Prostate gland (tissue), 2 donors: ENCODE results near the gene PDLIM3. TPM values are rescaled to one million over a fixed set of nuclear protein-coding genes. Genes with fewer than 3 reads are reported as not detected.
"Not testable (repeated sequence)": the region's sequence is repeated elsewhere in the genome, so short reads cannot be mapped to it uniquely, and the experiment has no call there.

ENCODE experiments used
- DNase-seq: peaks from one replicate; pipeline ENCODE4 v3.0.0-alpha.2; 2019; ENCODE audit warnings: low spot score
- H3K27ac ChIP-seq, 2 donors: fragments of 200-600 bp; sonication (generic); 2 replicates each; pipeline ENCODE4 v1.5.1; 2017 to 2019
- H3K27me3 ChIP-seq: fragments of 200-600 bp; sonication (generic); replicated peaks from 2 replicates; pipeline ENCODE4 v1.5.1; 2019; ENCODE audit not compliant: insufficient read depth
- H3K36me3 ChIP-seq, 2 donors: fragments of 200-600 bp; sonication (generic); 1 replicate in 1 of 2; 2 replicates in 1 of 2; pipeline versions ENCODE4 v1.5.1 to v1.8.1; 2017 to 2019
- H3K4me1 ChIP-seq: fragments of 200-600 bp; sonication (generic); replicated peaks from 2 replicates; pipeline ENCODE4 v1.5.1; 2019
- H3K4me3 ChIP-seq, 2 donors: fragments of 200-600 bp; sonication (generic); 2 replicates each; pipeline ENCODE4 v1.5.1; 2017 to 2019
- H3K9me3 ChIP-seq: fragments of 200-600 bp; sonication (generic); 2 replicates; pipeline ENCODE4 v1.5.1; 2017
- CTCF ChIP-seq, 4 experiments: fragments of 200-600 bp in 2 of 4; fragments of 450-650 bp in 2 of 4; sonication (generic) in 2 of 4; IDR thresholded peaks; 1 replicate in 3 of 4; 2 replicates in 1 of 4; pipeline ENCODE4 v1.5.1; 2016 to 2019; ENCODE audit warnings: antibody characterized with exemption in 4 of 4, mild to moderate bottlenecking in 2 of 4, moderate library complexity in 2 of 4
- POLR2A ChIP-seq: fragments of 450-650 bp; IDR thresholded peaks from one replicate; pipeline ENCODE4 v1.6.1; 2016; ENCODE audit warnings: antibody characterized with exemption, mild to moderate bottlenecking
- POLR2AphosphoS5 ChIP-seq: sonication (generic); formaldehyde crosslinking; IDR thresholded peaks from one replicate; pipeline ENCODE4 v1.6.1; 2017; ENCODE audit warnings: antibody characterized with exemption
- WGBS: methylation state at CpG from one replicate; pipeline ENCODE4 v1.1.5; 2018; 5-methylcytosine and 5-hydroxymethylcytosine counted together
- intact Hi-C: fragments of 100-400 bp; cut with DNase I; formaldehyde crosslinking; loops from one replicate; pipeline ENCODE4 v1.14.2; 2022
- total RNA-seq, 2 donors: library from RNA; depleted of rRNA; stranded (reverse); fragments of >200 nt; gene quantifications; one replicate each; pipeline ENCODE4 v1.1.0, GENCODE V29; 2016

The PDLIM3 gene
- total RNA-seq, 2 donors from 2014 or later: 78.7 to 139 TPM

GRCh38 chr4:185532293-185532692 is 3.0 kb downstream of the PDLIM3 start:
- DNase-seq: no peak
- intact Hi-C loops: loop anchor here (5.0 kb wide), 1 partner anchor 35 kb away; no protein-coding TSS in a partner anchor
- Histone ChIP-seq H3K4me1 (no peaks in the 10 kb centered on the region), H3K4me3 (no peak overlapping the region), H3K9me3 (no peaks in the 10 kb centered on the region), H3K36me3 (no peaks in the 10 kb centered on the region), H3K27me3 (no peaks in the 10 kb centered on the region), H3K27ac (peak overlapping the region; percentile 19 to 48)
- WGBS: 80% methylated on average over 7 of the region's 7 CpGs
- TF ChIP-seq CTCF (IDR thresholded peaks at IDR 0.05) (no peak), POLR2A (no peak), POLR2AphosphoS5 (no peak)

GRCh38 chr4:185531654-185532053 is 3.7 kb downstream of the PDLIM3 start:
- not testable (repeated sequence) for H3K27ac ChIP-seq

GRCh38 chr4:185529413-185529812 is 5.9 kb downstream of the PDLIM3 start:
- H3K27me3 ChIP-seq: no peaks in the 10 kb centered on the region
- intact Hi-C loops: no loop called here
- no peaks in the 10 kb centered on the region for H3K36me3 ChIP-seq
- H3K4me1 ChIP-seq: no peaks in the 10 kb centered on the region
- 21% methylated on average over 8 of the region's 8 CpGs for WGBS
- H3K27ac ChIP-seq: no peak overlapping the region
- H3K9me3 ChIP-seq: no peaks in the 10 kb centered on the region
- no peak overlapping the region for H3K4me3 ChIP-seq
- no peak for TF ChIP-seq CTCF (IDR thresholded peaks at IDR 0.05)
- TF ChIP-seq POLR2A: no peak
- TF ChIP-seq POLR2AphosphoS5: peak; percentile 80
- peak; percentile 73 for DNase-seq

More at GRCh38 chr4:185531654-185532053, 3.7 kb downstream of the PDLIM3 start:
- H3K27me3 ChIP-seq, H3K36me3 ChIP-seq, H3K9me3 ChIP-seq, H3K4me1 ChIP-seq, DNase-seq, H3K4me3 ChIP-seq: not testable (repeated sequence)
- intact Hi-C loops: loop anchor here (5.0 kb wide), 1 partner anchor 36 kb away; no protein-coding TSS in a partner anchor
- WGBS: 84% methylated on average over 11 of the region's 11 CpGs

GRCh38 chr4:185524888-185525863 is 10.1 kb downstream of the PDLIM3 start:
- no peak overlapping the region for H3K27ac ChIP-seq
- H3K9me3 ChIP-seq: no peaks in the 10 kb centered on the region
- intact Hi-C loops: no loop called here
- H3K36me3 ChIP-seq: no peaks in the 10 kb centered on the region
- H3K27me3 ChIP-seq: no peaks in the 10 kb centered on the region
- WGBS: 73% methylated on average over 5 of the region's 5 CpGs
- H3K4me3 ChIP-seq: no peak overlapping the region
- H3K4me1 ChIP-seq: no peaks in the 10 kb centered on the region
- TF ChIP-seq POLR2A (no peak), POLR2AphosphoS5 (no peak), CTCF (IDR thresholded peaks at IDR 0.05) (no peak)
- no peak for DNase-seq

GRCh38 chr4:185523862-185524261 is 11.4 kb downstream of the PDLIM3 start:
- H3K36me3 ChIP-seq: no peaks in the 10 kb centered on the region
- TF ChIP-seq POLR2A (no peak), POLR2AphosphoS5 (no peak), CTCF (IDR thresholded peaks at IDR 0.05) (no peak)
- H3K4me1 ChIP-seq: no peaks in the 10 kb centered on the region
- H3K27me3 ChIP-seq: no peaks in the 10 kb centered on the region
- WGBS: 82% methylated on average over 7 of the region's 7 CpGs
- H3K27ac ChIP-seq: no peak overlapping the region
- no peaks in the 10 kb centered on the region for H3K9me3 ChIP-seq
- no peak for DNase-seq
- no peak overlapping the region for H3K4me3 ChIP-seq
- intact Hi-C loops: no loop called here
